HG03520 (cell line): ENCODE results near the gene SCRN2.

ENCODE experiments used
- ATAC-seq: cut with Tn5 transposase; IDR thresholded peaks from one replicate; pipeline ENCODE4 v1.9.1; 2021; ENCODE audit warnings: mild to moderate bottlenecking, moderate library complexity; ENCODE audit not compliant: unreplicated experiment

The SCRN2 gene

GRCh38 chr17:47847341-47848197 lies 6.5 kb upstream of the SCRN2 start:
- ATAC-seq: no peak

GRCh38 chr17:47846716-47847340 lies 5.8 kb upstream of the SCRN2 start:
- ATAC-seq: no peak

GRCh38 chr17:47845716-47846075 lies 4.6 kb upstream of the SCRN2 start:
- no peak for ATAC-seq

GRCh38 chr17:47844814-47845715 lies 4.0 kb upstream of the SCRN2 start:
- ATAC-seq: no peak

- ATAC-seq: no peak
Observed at GRCh38 chr17:47844227-47844626, 3.2 kb upstream of the SCRN2 start.

- ATAC-seq: no peak
Observed at GRCh38 chr17:47843391-47843730, 2.3 kb upstream of the SCRN2 start.

- no peak for ATAC-seq
Observed at GRCh38 chr17:47841488-47842291, 617 bp upstream of the SCRN2 start.

GRCh38 chr17:47840001-47840741 lies 902 bp downstream of the SCRN2 start:
- ATAC-seq: no peak

- no peak for ATAC-seq
Observed at GRCh38 chr17:47839071-47839470, 2.0 kb downstream of the SCRN2 start.

GRCh38 chr17:47838636-47839035 lies 2.4 kb downstream of the SCRN2 start:
- no peak for ATAC-seq

- ATAC-seq: no peak
Observed at GRCh38 chr17:47837401-47838039, 3.6 kb downstream of the SCRN2 start.

- ATAC-seq: no peak
Observed at GRCh38 chr17:47836601-47837000, 4.5 kb downstream of the SCRN2 start.

- no peak for ATAC-seq
Observed at GRCh38 chr17:47834756-47835155, 6.3 kb downstream of the SCRN2 start.

- ATAC-seq: no peak
Observed at GRCh38 chr17:47831934-47832327, 9.1 kb downstream of the SCRN2 start.

GRCh38 chr17:47831003-47831933 lies 9.8 kb downstream of the SCRN2 start, which contains the start of the genes LRRC46 and MRPL10:
LRRC46 (plus strand) TSS chr17:47831670; CDS start chr17:47831990, 320 bp downstream.
MRPL10 (minus strand) TSS chr17:47831541; CDS start chr17:47831511, 30 bp downstream.
- peak; percentile 82 for ATAC-seq

- no peak for ATAC-seq
Observed at GRCh38 chr17:47830396-47831002, 10.6 kb downstream of the SCRN2 start.

- no peak for ATAC-seq
Observed at GRCh38 chr17:47829870-47830269, 11.2 kb downstream of the SCRN2 start.

GRCh38 chr17:47823519-47823918 lies 17.6 kb downstream of the SCRN2 start:
- no peak for ATAC-seq
